A549 (cell line): ENCODE results near the gene BET1L. TPM values are rescaled to one million over a fixed set of nuclear protein-coding genes. Genes with fewer than 3 reads are reported as not detected.
A peak's percentile ranks its signal among the peaks of the same experiment; 100 is the strongest.

Source experiments
- ATAC-seq, 2 experiments: fragments of 200-7000 bp in 1 of 2; fragments of >200 bp in 1 of 2; cut with Nextera tagmentation in 1 of 2; cut with Tn5 transposase in 1 of 2; 3 replicates each; pipeline versions ENCODE4 v1.8.0 to v1.9.1; 2018 to 2020; ENCODE audit warnings: mild to moderate bottlenecking in 1 of 2, moderate library complexity in 1 of 2
- CTCF ChIA-PET: fragments of 300-600 bp; sonication (Branson Sonifier 250); formaldehyde crosslinking; extraction: SDS; loops from one replicate; lab custom pipeline; 2021; ENCODE audit warnings: antibody characterized with exemption, inconsistent platforms; lab: Yijun Ruan, JAX
- POLR2A ChIA-PET: fragments of 350-600 bp; formaldehyde crosslinking; extraction: SDS; loops from one replicate; lab custom pipeline; 2021; ENCODE audit warnings: antibody characterized with exemption, inconsistent platforms; lab: Yijun Ruan, JAX
- DNase-seq, 2 experiments: peaks; one replicate each; pipeline versions ENCODE4 v3.0.0 to v3.0.0-alpha.2; 2011 to 2016; ENCODE audit warnings: low read depth in 1 of 2, low spot score in 1 of 2
- FAIRE-seq: peaks from 2 replicates; lab custom pipeline; 2011; peaks lifted over from hg19 to GRCh38; lab: Jason Lieb, UNC
- H3K27ac ChIP-seq, 2 experiments: fragments of >200 bp; sonication (Bioruptor Twin); formaldehyde crosslinking; 3 replicates each; pipeline ENCODE4 v1.5.1; 2016 to 2017
- H3K4me1 ChIP-seq: fragments of >200 bp; sonication (Bioruptor Twin); formaldehyde crosslinking; 3 replicates; pipeline ENCODE4 v1.6.1; 2016
- H3K4me2 ChIP-seq: fragments of >200 bp; sonication (Bioruptor Twin); formaldehyde crosslinking; 3 replicates; pipeline ENCODE4 v1.6.1; 2016
- H3K4me3 ChIP-seq: fragments of >200 bp; sonication (Bioruptor Twin); formaldehyde crosslinking; 3 replicates; pipeline ENCODE4 v1.5.1; 2016
- H3K9me3 ChIP-seq: fragments of >200 bp; sonication (Bioruptor Twin); formaldehyde crosslinking; 3 replicates; pipeline ENCODE4 v1.6.1; 2016
- CBX2 ChIP-seq: fragments of 200-600 bp; sonication (generic); IDR thresholded peaks from 2 replicates; pipeline ENCODE4 v1.6.1; 2016; ENCODE audit warnings: low read depth, mild to moderate bottlenecking, borderline replicate concordance
- CHD2 ChIP-seq: fragments of 150-350 bp; IDR thresholded peaks from 2 replicates; pipeline ENCODE4 v1.6.1; 2014; ENCODE audit warnings: low read length; ENCODE audit not compliant: partially characterized antibody
- CTCF ChIP-seq: fragments of >200 bp; sonication (Bioruptor Twin); formaldehyde crosslinking; IDR thresholded peaks from 3 replicates; pipeline ENCODE4 v1.5.1; 2016
- EHF ChIP-seq: fragments of 250-450 bp; sonication (Bioruptor Pico); IDR thresholded peaks from 2 replicates; pipeline ENCODE4 v1.5.0; 2020; ENCODE audit warnings: mild to moderate bottlenecking
- ELK1 ChIP-seq: fragments of 150-350 bp; IDR thresholded peaks from 2 replicates; pipeline ENCODE4 v1.6.1; 2014; ENCODE audit warnings: low read depth, mild to moderate bottlenecking, low read length
- EP300 ChIP-seq, 2 experiments: fragments of >200 bp; sonication (Bioruptor Twin); formaldehyde crosslinking; IDR thresholded peaks; 2 replicates in 1 of 2; 3 replicates in 1 of 2; pipeline ENCODE4 v1.6.1; 2016 to 2017
- ESRRA ChIP-seq: fragments of 150-350 bp; IDR thresholded peaks from 2 replicates; pipeline ENCODE4 v1.6.1; 2014; ENCODE audit warnings: mild to moderate bottlenecking, low read length, borderline replicate concordance
- FOSB ChIP-seq: fragments of 250-450 bp; sonication (Bioruptor Pico); IDR thresholded peaks from 2 replicates; pipeline ENCODE4 v1.5.0; 2020; ENCODE audit warnings: mild to moderate bottlenecking, moderate library complexity
- GATA3 ChIP-seq: IDR thresholded peaks from 2 replicates; pipeline ENCODE4 v1.6.1; 2012; ENCODE audit warnings: borderline replicate concordance
- HOXA7 ChIP-seq: fragments of 250-450 bp; sonication (Bioruptor Pico); IDR thresholded peaks from 2 replicates; pipeline ENCODE4 v1.5.0; 2020; ENCODE audit warnings: mild to moderate bottlenecking, moderate library complexity
- HOXB5 ChIP-seq: fragments of 250-450 bp; sonication (Bioruptor Pico); IDR thresholded peaks from 2 replicates; pipeline ENCODE4 v1.5.0; 2020; ENCODE audit warnings: mild to moderate bottlenecking, moderate library complexity
- KDM1A ChIP-seq: fragments of 200-600 bp; sonication (generic); IDR thresholded peaks from 2 replicates; pipeline ENCODE4 v1.6.1; 2016; ENCODE audit warnings: low read depth, mild to moderate bottlenecking
- MAX ChIP-seq: IDR thresholded peaks from 2 replicates; pipeline ENCODE4 v1.6.1; 2012
- NPAS2 ChIP-seq: fragments of 250-450 bp; sonication (Bioruptor Pico); IDR thresholded peaks from 2 replicates; pipeline ENCODE4 v1.8.0; 2022; ENCODE audit warnings: mild to moderate bottlenecking, moderate library complexity, borderline replicate concordance
- PBX3 ChIP-seq: IDR thresholded peaks from 2 replicates; pipeline ENCODE4 v1.6.1; 2012
- PHF8 ChIP-seq: fragments of 200-600 bp; sonication (generic); IDR thresholded peaks from 2 replicates; pipeline ENCODE4 v1.6.1; 2016; ENCODE audit warnings: low read depth, mild to moderate bottlenecking, antibody characterized with exemption, moderate library complexity, borderline replicate concordance
- POLR2AphosphoS2 ChIP-seq: conservative IDR thresholded peaks from 2 replicates; pipeline ENCODE4 v1.6.1; 2012; ENCODE audit warnings: low read length, improper control_type of control experiment, inconsistent platforms
- RAD21 ChIP-seq, 2 experiments: fragments of >200 bp in 1 of 2; sonication (Bioruptor Twin) in 1 of 2; formaldehyde crosslinking in 1 of 2; IDR thresholded peaks in 1 of 2; conservative IDR thresholded peaks in 1 of 2; 2 replicates in 1 of 2; 3 replicates in 1 of 2; pipeline ENCODE4 v1.6.1; 2012 to 2018; ENCODE audit warnings: inconsistent platforms in 1 of 2
- REST ChIP-seq: fragments of 200-600 bp; sonication (generic); IDR thresholded peaks from 2 replicates; pipeline ENCODE4 v1.6.1; 2016; ENCODE audit warnings: antibody characterized with exemption, mild to moderate bottlenecking, moderate library complexity
- SMC3 ChIP-seq: fragments of >200 bp; sonication (Bioruptor Twin); formaldehyde crosslinking; IDR thresholded peaks from 3 replicates; pipeline ENCODE4 v1.6.1; 2018; ENCODE audit warnings: inconsistent platforms
- USF2 ChIP-seq: fragments of 450-650 bp; IDR thresholded peaks from 2 replicates; pipeline ENCODE4 v1.6.1; 2014; ENCODE audit warnings: antibody characterized with exemption
- ZC3H11A ChIP-seq: fragments of 450-650 bp; IDR thresholded peaks from 2 replicates; pipeline ENCODE4 v1.6.1; 2014; ENCODE audit warnings: antibody characterized with exemption, mild to moderate bottlenecking
- ZNF302 ChIP-seq: fragments of 250-450 bp; sonication (Bioruptor Pico); IDR thresholded peaks from 2 replicates; pipeline ENCODE4 v1.9.0; 2021; ENCODE audit warnings: inconsistent platforms, mild to moderate bottlenecking, moderate library complexity
- ZSCAN20 ChIP-seq: fragments of 250-450 bp; sonication (Bioruptor Pico); IDR thresholded peaks from 2 replicates; pipeline ENCODE4 v1.8.0; 2022; ENCODE audit warnings: mild to moderate bottlenecking, moderate library complexity
- WGBS: methylation state at CpG from one replicate; pipeline ENCODE4 v1.1.6; 2017; ENCODE audit errors: missing lambda C conversion rate; 5-methylcytosine and 5-hydroxymethylcytosine counted together
- polyA plus RNA-seq, 4 experiments: library from polyadenylated mRNA; depleted of rRNA in 3 of 4; stranded (reverse); fragments of >200 nt; fragmentation: RNase III in 1 of 4; extraction: RNeasy Plus Mini Kit Qiagen cat#74134 plus additional on column Dnase treatment in 1 of 4; gene quantifications; 2 replicates in 3 of 4; 3 replicates in 1 of 4; pipeline ENCODE4 v1.2.3, GENCODE V29; 2011 to 2017

Gene BET1L
- polyA plus RNA-seq, 2 of the 4 experiments (the other 2 are of a cell fraction) = 28.5 to 44.5 TPM

GRCh38 chr11:251550-251949 lies 44.4 kb upstream of the BET1L start:
- Histone ChIP-seq H3K4me2 (no peak overlapping the region), H3K4me1 (no peaks in the 10 kb centered on the region), H3K4me3 (no peak overlapping the region), H3K27ac (no peak overlapping the region), H3K9me3 (no peaks in the 10 kb centered on the region)
- ChIA-PET POLR2A (interaction anchor here (1.1 kb wide), 1 partner anchor 104 kb away, joined by 3 read pairs; no protein-coding TSS in a partner anchor), CTCF (interaction anchor here (0.8 to 5.6 kb wide), 18 partner anchors 9 to 267 kb away, joined by 3 to 40 read pairs (median 6); partner anchors contain the start of gene PSMD13)
- FAIRE-seq (no peak), ATAC-seq (peak in 1 of 2 experiments; percentile 18; a peak in 1 of 6 replicates), DNase-seq (peak in 1 of 2 experiments; percentile 23)
- TF ChIP-seq ZNF302 (CRISPR knock-in tag) (no peak), ZSCAN20 (CRISPR knock-in tag) (no peak), ZC3H11A (no peak), MAX (no peak), EHF (no peak), HOXA7 (CRISPR knock-in tag) (no peak), PBX3 (no peak), ELK1 (no peak), HOXB5 (CRISPR knock-in tag) (no peak), GATA3 (no peak), CHD2 (no peak), NPAS2 (CRISPR knock-in tag) (no peak), ESRRA (no peak), PHF8 (no peak), EP300 (IDR thresholded peaks at IDR 0.05) (no peak), FOSB (CRISPR knock-in tag) (no peak), USF2 (no peak), CBX2 (no peak), KDM1A (no peak)
- WGBS = 82% methylated on average over 10 of the region's 10 CpGs

GRCh38 chr11:250740-251299 lies 43.6 kb upstream of the BET1L start:
- no peaks in the 10 kb centered on the region for H3K9me3 ChIP-seq
- TF ChIP-seq CTCF (peak; percentile 64), HOXB5 (CRISPR knock-in tag) (no peak), REST (no peak), POLR2AphosphoS2 (no peak), RAD21 (conservative IDR thresholded peaks at IDR 0.05 in 1 of 2, IDR thresholded peaks at IDR 0.05 in 1 of 2) (peak; percentile 42 to 49; a peak in 4 of 5 replicates), SMC3 (peak; percentile 57)
- no peaks in the 10 kb centered on the region for H3K4me1 ChIP-seq
- DNase-seq (peak; percentile 30 to 63), FAIRE-seq (no peak), ATAC-seq (peak; percentile 86 to 93)
- no peak overlapping the region for H3K4me3 ChIP-seq
- H3K4me2 ChIP-seq = no peak overlapping the region
- POLR2A ChIA-PET = interaction anchor here (0.6 to 0.9 kb wide), 3 partner anchors 14 to 105 kb away, joined by 3 to 7 read pairs (median 4); partner anchors contain the start of genes BET1L, PSMD13 and RIC8A
- CTCF ChIA-PET = interaction anchor here (0.7 to 5.6 kb wide), 29 partner anchors 10 to 267 kb away, joined by 3 to 40 read pairs (median 6); partner anchors contain the start of genes PSMD13 and PTDSS2
- 85% methylated on average over 10 of the region's 10 CpGs for whole genome bisulfite sequencing
- H3K27ac ChIP-seq = no peak overlapping the region
